Panc1 (cell line): ENCODE measurements around the gene IGFLR1. TPM values are rescaled to one million over a fixed set of nuclear protein-coding genes. Genes with fewer than 3 reads are reported as not detected.

ENCODE experiments used
- ATAC-seq: fragments of 200-7000 bp; cut with Tn5 transposase; 2 replicates; pipeline ENCODE4 v1.9.1; 2020; ENCODE audit warnings: mild to moderate bottlenecking, moderate library complexity
- BruUV-seq: library from RNA; stranded (reverse); fragments of 400-500 nt; replicated peaks from 2 replicates; lab custom pipeline; 2021; lab: Mats Ljungman, UMichigan
- CTCF ChIA-PET: fragments of 300-600 bp; sonication (Branson Sonifier 250); formaldehyde crosslinking; loops from one replicate; lab custom pipeline; 2022; ENCODE audit warnings: antibody characterized with exemption; lab: Charles Lee
- POLR2A ChIA-PET: fragments of 300-600 bp; sonication (Branson Sonifier 250); formaldehyde crosslinking; loops from one replicate; lab custom pipeline; 2022; ENCODE audit warnings: antibody characterized with exemption; lab: Charles Lee
- DNase-seq: peaks from one replicate; pipeline ENCODE4 v3.0.0-alpha.2; 2010; ENCODE audit warnings: low read depth, low spot score
- H3K27ac ChIP-seq: 2 replicates; pipeline ENCODE4 v1.5.1; 2011; ENCODE audit warnings: mild to moderate bottlenecking, low read length, inconsistent platforms
- H3K27me3 ChIP-seq: fragments of 200-500 bp; sonication (Bioruptor generic); 2 replicates; pipeline ENCODE4 v1.6.0; 2014; ENCODE audit warnings: low read length, inconsistent platforms; ENCODE audit not compliant: control insufficient read depth, insufficient read depth
- H3K36me3 ChIP-seq: fragments of 200-500 bp; sonication (Bioruptor generic); 2 replicates; pipeline ENCODE4 v1.5.1; 2014; ENCODE audit warnings: inconsistent platforms, mild to moderate bottlenecking, low read length, moderate library complexity; ENCODE audit not compliant: control insufficient read depth, insufficient read depth
- H3K4me1 ChIP-seq: 2 replicates; pipeline ENCODE4 v1.5.1; 2011; ENCODE audit warnings: inconsistent platforms, mild to moderate bottlenecking, low read length, moderate library complexity; ENCODE audit not compliant: control insufficient read depth, insufficient read depth
- H3K4me3 ChIP-seq, 2 experiments: 2 replicates each; pipeline ENCODE4 v1.5.1; 2011 to 2012; ENCODE audit warnings: low read depth in 2 of 2, low read length in 2 of 2, mild to moderate bottlenecking in 2 of 2, inconsistent platforms in 1 of 2, moderate library complexity in 1 of 2
- H3K9me3 ChIP-seq: fragments of 200-500 bp; sonication (Bioruptor generic); 2 replicates; pipeline ENCODE4 v1.5.1; 2014; ENCODE audit warnings: low read depth, mild to moderate bottlenecking, inconsistent platforms, low read length, moderate library complexity; ENCODE audit not compliant: control insufficient read depth, insufficient read depth
- POLR2AphosphoS5 ChIP-seq: IDR thresholded peaks from 2 replicates; pipeline ENCODE4 v1.6.1; 2012; ENCODE audit warnings: mild to moderate bottlenecking, low read depth, low read length, moderate library complexity
- SIN3A ChIP-seq: IDR thresholded peaks from 2 replicates; pipeline ENCODE4 v1.6.1; 2012; ENCODE audit warnings: low read depth, mild to moderate bottlenecking, low read length, moderate library complexity, borderline replicate concordance; ENCODE audit not compliant: insufficient read depth
- TCF7L2 ChIP-seq: IDR thresholded peaks from 2 replicates; pipeline ENCODE4 v1.6.1; 2011; ENCODE audit warnings: mild to moderate bottlenecking, low read depth, low read length, inconsistent platforms
- in situ Hi-C: cut with HindIII; loops from 2 replicates; pipeline ENCODE4 v1.10.0; 2016; ENCODE audit warnings: low sequenced_read_pairs, low pct_unique_long_range_greater_than_20kb
- intact Hi-C: fragments of 100-400 bp; cut with micrococcal nuclease; formaldehyde crosslinking; loops from one replicate; pipeline ENCODE4 v1.10.0; 2022; ENCODE audit not compliant: unreplicated experiment
- total RNA-seq: library from RNA; stranded (reverse); gene quantifications from one replicate; pipeline ENCODE4 v1.2.1, GENCODE V29; 2021; ENCODE audit not compliant: unreplicated experiment
- TF ChIP-seq, protein P1 (sequence below), 2 experiments: IDR thresholded peaks; 2 replicates each; pipeline ENCODE4 v1.6.1; 2011 to 2012; ENCODE audit warnings: low read depth in 2 of 2, control low read depth in 1 of 2, low read length in 1 of 2, mild to moderate bottlenecking in 1 of 2, moderate library complexity in 1 of 2; ENCODE audit not compliant: insufficient read depth in 1 of 2
- TF ChIP-seq, protein P2 (sequence below): fragments of 450-650 bp; IDR thresholded peaks from 2 replicates; pipeline ENCODE4 v1.5.1; 2017; ENCODE audit warnings: mild to moderate bottlenecking

The IGFLR1 gene
- total RNA-seq, 1 experiment from 2014 or later: 12.5 TPM

DNA sequence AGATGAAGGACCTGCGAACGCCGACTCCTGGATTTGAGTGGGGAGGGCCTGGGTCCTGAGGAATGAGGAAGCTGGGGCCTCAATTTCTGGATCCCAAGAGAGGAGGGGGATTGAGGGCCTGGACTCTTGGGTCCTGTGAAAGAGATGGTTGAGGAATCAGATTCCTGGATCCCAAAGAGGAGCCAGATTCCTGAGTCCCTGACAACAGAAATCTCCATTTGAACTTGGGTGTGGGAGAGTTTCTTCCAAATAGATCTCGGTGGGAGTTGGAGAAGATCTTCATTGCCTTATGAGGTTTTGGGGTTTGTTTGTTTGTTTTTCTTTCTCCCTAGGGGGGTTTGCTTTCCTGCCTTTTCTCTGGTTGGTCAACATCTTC, 3.8 kb upstream of the IGFLR1 start:
- H3K4me3 ChIP-seq: peak overlapping the region; percentile 92 to 97
- ATAC-seq: no peak
- H3K27me3 ChIP-seq: no peaks in the 10 kb centered on the region
- no TSS peak for BruUV-seq
- no peaks in the 10 kb centered on the region for H3K36me3 ChIP-seq
- in situ Hi-C loops (no loop called here), intact Hi-C loops (no loop called here)
- H3K4me1 ChIP-seq: peaks cover 24% of the 10 kb centered on the region
- H3K9me3 ChIP-seq: no peaks in the 10 kb centered on the region
- CTCF ChIA-PET: no interaction called here
- TF ChIP-seq, protein P1, sequence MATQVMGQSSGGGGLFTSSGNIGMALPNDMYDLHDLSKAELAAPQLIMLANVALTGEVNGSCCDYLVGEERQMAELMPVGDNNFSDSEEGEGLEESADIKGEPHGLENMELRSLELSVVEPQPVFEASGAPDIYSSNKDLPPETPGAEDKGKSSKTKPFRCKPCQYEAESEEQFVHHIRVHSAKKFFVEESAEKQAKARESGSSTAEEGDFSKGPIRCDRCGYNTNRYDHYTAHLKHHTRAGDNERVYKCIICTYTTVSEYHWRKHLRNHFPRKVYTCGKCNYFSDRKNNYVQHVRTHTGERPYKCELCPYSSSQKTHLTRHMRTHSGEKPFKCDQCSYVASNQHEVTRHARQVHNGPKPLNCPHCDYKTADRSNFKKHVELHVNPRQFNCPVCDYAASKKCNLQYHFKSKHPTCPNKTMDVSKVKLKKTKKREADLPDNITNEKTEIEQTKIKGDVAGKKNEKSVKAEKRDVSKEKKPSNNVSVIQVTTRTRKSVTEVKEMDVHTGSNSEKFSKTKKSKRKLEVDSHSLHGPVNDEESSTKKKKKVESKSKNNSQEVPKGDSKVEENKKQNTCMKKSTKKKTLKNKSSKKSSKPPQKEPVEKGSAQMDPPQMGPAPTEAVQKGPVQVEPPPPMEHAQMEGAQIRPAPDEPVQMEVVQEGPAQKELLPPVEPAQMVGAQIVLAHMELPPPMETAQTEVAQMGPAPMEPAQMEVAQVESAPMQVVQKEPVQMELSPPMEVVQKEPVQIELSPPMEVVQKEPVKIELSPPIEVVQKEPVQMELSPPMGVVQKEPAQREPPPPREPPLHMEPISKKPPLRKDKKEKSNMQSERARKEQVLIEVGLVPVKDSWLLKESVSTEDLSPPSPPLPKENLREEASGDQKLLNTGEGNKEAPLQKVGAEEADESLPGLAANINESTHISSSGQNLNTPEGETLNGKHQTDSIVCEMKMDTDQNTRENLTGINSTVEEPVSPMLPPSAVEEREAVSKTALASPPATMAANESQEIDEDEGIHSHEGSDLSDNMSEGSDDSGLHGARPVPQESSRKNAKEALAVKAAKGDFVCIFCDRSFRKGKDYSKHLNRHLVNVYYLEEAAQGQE (IDR thresholded peaks at IDR 0.05; ENCODE audit: insufficient read depth in 1 of 2, low read depth in 2 of 2, low read length in 1 of 2): no peak
- TF ChIP-seq POLR2AphosphoS5 (no peak), SIN3A (no peak), TCF7L2 (no peak)
- TF ChIP-seq, protein P2, sequence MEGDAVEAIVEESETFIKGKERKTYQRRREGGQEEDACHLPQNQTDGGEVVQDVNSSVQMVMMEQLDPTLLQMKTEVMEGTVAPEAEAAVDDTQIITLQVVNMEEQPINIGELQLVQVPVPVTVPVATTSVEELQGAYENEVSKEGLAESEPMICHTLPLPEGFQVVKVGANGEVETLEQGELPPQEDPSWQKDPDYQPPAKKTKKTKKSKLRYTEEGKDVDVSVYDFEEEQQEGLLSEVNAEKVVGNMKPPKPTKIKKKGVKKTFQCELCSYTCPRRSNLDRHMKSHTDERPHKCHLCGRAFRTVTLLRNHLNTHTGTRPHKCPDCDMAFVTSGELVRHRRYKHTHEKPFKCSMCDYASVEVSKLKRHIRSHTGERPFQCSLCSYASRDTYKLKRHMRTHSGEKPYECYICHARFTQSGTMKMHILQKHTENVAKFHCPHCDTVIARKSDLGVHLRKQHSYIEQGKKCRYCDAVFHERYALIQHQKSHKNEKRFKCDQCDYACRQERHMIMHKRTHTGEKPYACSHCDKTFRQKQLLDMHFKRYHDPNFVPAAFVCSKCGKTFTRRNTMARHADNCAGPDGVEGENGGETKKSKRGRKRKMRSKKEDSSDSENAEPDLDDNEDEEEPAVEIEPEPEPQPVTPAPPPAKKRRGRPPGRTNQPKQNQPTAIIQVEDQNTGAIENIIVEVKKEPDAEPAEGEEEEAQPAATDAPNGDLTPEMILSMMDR: no peak
- DNase-seq: no peak
- POLR2A ChIA-PET: interaction anchor here (0.8 to 1.2 kb wide), 3 partner anchors 13 to 77 kb away, joined by 3 read pairs; no protein-coding TSS in a partner anchor
- H3K27ac ChIP-seq: peak overlapping the region; percentile 98

DNA sequence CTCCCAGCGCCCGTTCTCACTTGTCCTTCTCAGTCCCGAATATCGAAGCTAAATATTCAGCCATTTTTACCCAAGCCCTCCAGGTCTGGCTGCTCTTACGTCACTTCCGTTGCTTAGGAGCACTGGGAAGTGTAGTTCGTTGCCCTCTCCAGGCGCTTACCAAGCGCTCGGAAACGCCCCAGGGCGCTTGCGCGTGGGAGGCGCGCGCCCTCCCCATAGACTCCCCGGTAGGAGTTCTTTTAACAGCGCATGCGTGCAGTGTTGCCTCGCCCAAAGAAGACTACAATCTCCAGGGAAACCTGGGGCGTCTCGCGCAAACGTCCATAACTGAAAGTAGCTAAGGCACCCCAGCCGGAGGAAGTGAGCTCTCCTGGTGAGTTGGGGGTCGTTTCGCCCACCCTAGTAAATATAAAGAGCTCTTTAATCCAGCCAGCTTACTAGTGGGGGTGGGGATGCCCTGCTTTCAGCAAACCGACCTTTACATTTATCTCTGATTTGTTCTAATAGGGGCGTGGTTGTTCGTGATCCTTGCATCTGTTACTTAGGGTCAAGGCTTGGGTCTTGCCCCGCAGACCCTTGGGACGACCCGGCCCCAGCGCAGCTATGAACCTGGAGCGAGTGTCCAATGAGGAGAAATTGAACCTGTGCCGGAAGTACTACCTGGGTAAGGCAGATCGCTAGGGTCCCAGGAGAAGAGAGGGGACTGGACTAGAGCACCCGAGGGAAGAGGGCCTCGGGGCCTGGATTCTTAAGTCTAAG, 3.3 kb upstream of the IGFLR1 start, which contains the start of the genes PSENEN and U2AF1L4:
PSENEN (plus strand) TSS at position 324 of the 759 bp plus-strand sequence; CDS start at position 604, 280 bp downstream.
U2AF1L4 (minus strand) TSS at position 91 of the 759 bp plus-strand sequence; CDS start at position 64, 27 bp downstream.
- H3K9me3 ChIP-seq: no peaks in the 10 kb centered on the region
- peak; percentile 80 for ATAC-seq
- BruUV-seq: TSS peak; percentile 84
- ChIA-PET CTCF (interaction anchor here (0.6 to 0.7 kb wide), 2 partner anchors 28 to 90 kb away, joined by 3 to 4 read pairs; no protein-coding TSS in a partner anchor), POLR2A (interaction anchor here (0.6 to 1.2 kb wide), 9 partner anchors 9 to 481 kb away, joined by 3 to 21 read pairs (median 5); no protein-coding TSS in a partner anchor)
- peak within 1 kb of the TSS; percentile 98 for H3K27ac ChIP-seq
- TF ChIP-seq, protein P2: no peak
- TF ChIP-seq SIN3A: peak; percentile 91; the same call in 1 of the 2 replicates
- TF ChIP-seq POLR2AphosphoS5: peak; percentile 84
- H3K27me3 ChIP-seq: no peaks in the 10 kb centered on the region
- peaks cover 29% of the 10 kb centered on the region for H3K4me1 ChIP-seq
- peak; percentile 98 for DNase-seq
- intact Hi-C loops (no loop called here), in situ Hi-C loops (no loop called here)
- no peaks in the 10 kb centered on the region for H3K36me3 ChIP-seq
- peak within 1 kb of the TSS; percentile 92 to 97 for H3K4me3 ChIP-seq
